Amygdala (tissue), 56 donors: ENCODE data around the gene DRAXIN.

Experiments used
- DNase-seq, 56 donors: peaks; one replicate each; lab custom pipeline; 2025; lab: John Stamatoyannopoulos, UW

Gene DRAXIN

GRCh38 chr1:11705596-11705995 lies 14.1 kb downstream of the DRAXIN start:
- no peak for DNase-seq

GRCh38 chr1:11706292-11706691 lies 14.8 kb downstream of the DRAXIN start:
- DNase-seq, result no peak

- peak in 14 of 56 donors; percentile 12 to 53 (median 30) for DNase-seq
These were observed 16.2 kb downstream of the DRAXIN start for GRCh38 chr1:11707621-11708276.

GRCh38 chr1:11708554-11709350 lies 17.2 kb downstream of the DRAXIN start:
- no peak for DNase-seq

- DNase-seq, result no peak
These were observed 20.0 kb downstream of the DRAXIN start for GRCh38 chr1:11711490-11711889.

GRCh38 chr1:11712285-11712684 lies 20.8 kb downstream of the DRAXIN start:
- DNase-seq, result no peak

GRCh38 chr1:11713095-11713494 lies 21.6 kb downstream of the DRAXIN start:
- no peak for DNase-seq

GRCh38 chr1:11714831-11715575 lies 23.5 kb downstream of the DRAXIN start:
- peak in 11 of 56 donors; percentile 4 to 48 (median 22) for DNase-seq

GRCh38 chr1:11719313-11720032 lies 28.0 kb downstream of the DRAXIN start:
- peak in 55 of 56 donors; percentile 14 to 92 (median 59) for DNase-seq

GRCh38 chr1:11720033-11720376 lies 28.5 kb downstream of the DRAXIN start:
- DNase-seq, result no peak

- DNase-seq, result peak in 25 of 56 donors; percentile 8 to 69 (median 37)
These were observed 29.0 kb downstream of the DRAXIN start for GRCh38 chr1:11720525-11720924.

GRCh38 chr1:11721311-11721710 lies 29.8 kb downstream of the DRAXIN start:
- no peak for DNase-seq

- DNase-seq, result no peak
These were observed 31.0 kb downstream of the DRAXIN start for GRCh38 chr1:11722538-11722937.

- DNase-seq, result no peak
These were observed 34.1 kb downstream of the DRAXIN start for GRCh38 chr1:11725616-11726015.

- DNase-seq, result no peak
These were observed 35.6 kb downstream of the DRAXIN start for GRCh38 chr1:11727119-11727518.

- DNase-seq, result no peak
These were observed 36.8 kb downstream of the DRAXIN start for GRCh38 chr1:11728126-11728806.

GRCh38 chr1:11729155-11729497 lies 37.6 kb downstream of the DRAXIN start:
- no peak for DNase-seq

- peak in 1 of 56 donors; percentile 5 for DNase-seq
These were observed 38.3 kb downstream of the DRAXIN start for GRCh38 chr1:11729498-11730428.

- DNase-seq, result peak in 5 of 56 donors; percentile 6 to 43 (median 12)
These were observed 39.0 kb downstream of the DRAXIN start for GRCh38 chr1:11730429-11730891.
